GM18517 (cell line): ENCODE results near the gene SMOC2.

ENCODE experiments used
- ATAC-seq: cut with Tn5 transposase; IDR thresholded peaks from one replicate; pipeline ENCODE4 v1.9.1; 2021; ENCODE audit warnings: mild to moderate bottlenecking, moderate library complexity; ENCODE audit not compliant: unreplicated experiment

The SMOC2 gene

DNA sequence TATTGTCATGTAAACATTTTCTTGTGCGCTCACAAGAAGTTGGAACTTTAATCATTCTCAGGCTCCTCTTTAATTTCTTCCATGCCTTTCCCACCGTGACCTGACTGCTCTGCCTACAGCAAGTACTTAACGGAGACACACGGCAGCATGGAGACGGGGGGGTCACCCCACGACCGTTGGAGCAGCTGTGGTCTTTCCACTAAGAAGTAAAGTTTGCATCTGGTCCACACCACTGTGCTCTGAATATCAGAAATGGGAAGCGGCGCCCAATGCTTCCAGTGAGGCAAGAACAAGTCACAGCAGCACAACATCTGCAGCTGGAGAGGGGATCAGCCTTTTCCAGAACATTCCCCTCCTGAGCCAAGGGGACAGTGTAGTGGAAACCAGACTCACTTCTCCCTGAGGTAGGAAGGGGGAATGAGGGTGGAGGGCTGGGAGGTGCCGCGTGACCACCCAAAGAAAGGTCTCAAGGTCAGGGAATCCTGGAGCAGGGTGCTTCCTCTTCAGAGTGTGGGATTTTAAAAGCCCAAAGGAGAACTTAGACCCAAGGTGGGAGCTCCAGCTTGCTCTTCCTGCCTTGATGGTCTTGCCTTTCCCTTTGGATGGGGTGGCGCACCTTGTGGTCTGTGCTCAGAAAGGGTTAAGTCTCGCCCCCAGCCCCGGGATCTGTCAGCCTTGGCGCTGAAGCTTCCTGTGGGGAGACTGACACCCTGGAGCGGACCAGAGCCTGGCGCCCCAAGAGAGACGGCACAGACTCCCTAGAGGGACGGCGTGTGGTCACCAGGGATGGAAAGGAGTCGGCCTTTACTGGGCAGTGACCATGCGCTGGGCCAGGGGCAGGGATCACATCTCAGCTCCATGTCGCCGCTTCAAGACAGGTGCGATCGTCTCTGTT, 25.6 kb upstream of the SMOC2 start:
- ATAC-seq, result no peak

DNA sequence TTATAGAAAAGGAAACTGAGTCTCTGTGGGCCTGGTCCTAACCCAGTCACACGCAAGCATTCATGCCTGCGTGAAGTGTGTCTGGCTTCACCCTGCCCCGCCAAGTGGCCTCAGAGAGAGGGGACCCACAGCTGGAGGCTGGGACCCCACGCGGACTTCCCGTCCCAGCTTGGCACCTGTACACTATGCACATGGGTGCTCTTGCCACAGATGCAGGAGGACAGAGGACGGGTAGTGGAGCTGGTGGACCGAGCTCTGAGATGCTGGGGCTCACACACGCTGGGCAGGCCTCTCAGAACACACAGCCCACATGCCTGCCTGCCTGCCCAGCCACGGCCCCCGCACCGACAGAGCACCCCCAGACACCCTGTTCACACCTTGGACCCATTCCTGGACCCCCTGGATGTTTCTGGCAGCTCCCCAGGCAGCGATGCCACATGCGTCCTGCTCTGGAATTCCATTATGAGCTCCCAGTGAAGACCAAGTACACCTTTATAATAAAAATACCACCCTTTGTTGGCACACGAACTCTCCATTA, 24.9 kb upstream of the SMOC2 start:
- no peak for ATAC-seq

DNA sequence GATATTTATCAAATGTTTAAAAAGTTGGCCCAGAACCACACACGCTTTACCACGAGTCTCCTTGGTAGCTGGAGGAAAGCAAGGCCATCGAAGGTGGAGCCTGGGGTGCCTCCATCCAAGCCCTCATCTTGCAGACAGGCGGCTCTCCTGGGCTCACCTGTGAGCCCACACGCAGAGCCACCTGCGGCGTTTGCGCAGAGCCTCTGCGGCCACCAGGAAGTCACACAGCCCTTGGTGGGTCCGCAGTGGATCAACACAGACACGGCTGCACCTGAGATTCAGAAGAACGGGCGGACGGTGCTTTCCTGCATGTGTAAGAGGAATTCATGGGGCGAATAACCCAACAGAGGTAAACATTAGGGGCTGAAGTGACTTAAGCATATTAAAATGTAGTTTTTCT, 24.5 kb upstream of the SMOC2 start:
- no peak for ATAC-seq

DNA sequence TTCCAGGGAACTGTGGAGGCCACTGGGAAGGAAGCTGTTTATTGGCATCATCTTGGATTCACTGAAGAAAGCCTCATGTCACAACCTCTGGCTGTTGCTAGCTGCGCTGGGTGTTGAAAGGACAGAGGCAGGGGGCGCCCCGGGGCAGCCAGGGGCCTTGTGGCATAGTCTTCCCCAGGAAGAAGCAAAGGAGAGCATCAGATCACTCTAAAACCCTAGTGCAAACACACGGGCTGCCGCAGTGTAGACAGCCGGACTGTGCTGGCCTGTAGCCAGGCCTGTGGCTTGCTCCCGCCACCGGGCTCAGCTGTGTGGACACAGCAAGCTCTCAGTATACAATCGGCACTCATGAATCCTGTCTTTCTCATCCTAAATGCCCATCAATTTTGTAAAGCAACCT, 23.8 kb upstream of the SMOC2 start:
- ATAC-seq, result no peak

DNA sequence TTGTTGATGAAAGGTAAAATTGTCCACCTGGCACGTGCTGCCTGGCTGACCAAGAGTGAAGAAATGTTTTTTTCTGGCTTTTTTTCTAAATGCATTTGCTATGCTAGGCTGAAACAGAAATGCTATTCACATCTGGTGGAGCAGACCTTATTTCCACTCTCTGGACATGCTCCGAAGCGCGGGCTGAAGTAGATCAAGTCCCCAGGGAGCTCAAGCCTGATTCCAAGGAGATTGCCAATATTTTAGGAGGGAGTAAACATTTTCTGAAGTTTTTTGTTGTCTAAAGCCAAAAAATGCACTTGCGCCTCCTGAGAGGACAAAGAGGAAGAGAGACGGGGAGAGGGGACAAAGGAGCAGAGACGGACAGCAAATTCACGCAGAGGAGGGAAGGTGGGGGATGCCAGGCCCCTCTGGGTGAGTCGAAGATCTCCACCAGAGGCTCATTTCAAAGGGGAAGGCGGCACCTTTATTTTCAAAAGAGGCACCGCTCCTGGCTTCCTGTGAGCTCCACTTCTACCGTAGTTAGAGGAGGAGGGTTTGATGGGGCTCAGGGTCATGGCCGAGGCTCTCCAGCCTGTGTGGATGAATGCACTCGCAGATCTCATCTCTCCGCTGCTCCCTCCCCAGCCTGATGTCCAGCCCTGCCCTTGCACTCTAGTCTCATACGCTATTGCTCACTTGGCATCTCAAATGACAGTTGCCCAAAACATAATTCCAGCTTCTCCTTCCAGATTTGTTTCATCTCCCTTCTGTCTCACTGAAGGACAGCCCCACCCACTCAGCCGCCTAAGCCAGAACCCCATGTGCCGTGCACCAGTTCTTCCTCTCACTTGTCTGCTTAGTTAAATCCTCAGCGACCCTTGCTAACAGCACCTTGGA, 23.1 kb upstream of the SMOC2 start:
- ATAC-seq, result no peak

DNA sequence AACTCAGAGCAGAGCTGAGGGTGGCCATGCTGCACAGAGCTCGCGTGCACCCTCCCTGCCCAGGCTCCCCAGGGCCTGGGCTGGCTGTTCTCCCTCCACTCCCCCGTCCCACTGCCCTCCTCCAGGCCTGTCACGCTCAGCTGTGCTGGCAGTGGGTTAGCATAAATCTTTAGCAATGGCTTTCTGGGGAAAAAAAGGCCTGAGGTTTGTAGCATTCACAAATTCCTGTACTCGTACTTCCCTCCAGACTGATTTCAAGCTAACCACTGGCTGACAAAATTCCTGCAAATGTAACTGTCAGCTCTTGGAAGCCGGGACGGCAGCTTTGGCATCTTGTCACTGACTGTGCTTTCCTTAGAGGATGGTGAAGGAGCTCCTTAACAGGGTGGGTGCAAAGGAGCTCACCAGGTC, 22.3 kb upstream of the SMOC2 start:
- ATAC-seq, result no peak

DNA sequence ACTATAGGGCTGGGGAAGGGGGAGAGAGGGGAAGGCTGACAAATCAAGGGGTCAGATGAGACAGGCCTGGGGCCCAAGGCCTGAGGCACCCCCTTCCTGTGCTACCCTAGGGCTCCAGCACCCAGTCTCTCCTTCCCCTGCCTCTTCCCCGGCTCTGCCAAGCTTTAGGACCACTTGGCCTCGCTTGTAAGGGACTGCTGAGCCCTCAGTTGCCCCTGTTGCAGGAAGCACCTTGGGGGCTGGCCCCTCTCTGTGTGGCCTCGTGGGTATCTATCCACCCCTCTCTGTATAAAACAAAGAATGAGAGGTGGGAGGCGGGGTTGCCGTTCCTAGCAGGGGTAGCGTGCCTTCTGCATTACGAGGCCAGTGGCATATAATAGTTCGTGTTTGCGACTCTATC, 21.4 kb upstream of the SMOC2 start:
- no peak for ATAC-seq

DNA sequence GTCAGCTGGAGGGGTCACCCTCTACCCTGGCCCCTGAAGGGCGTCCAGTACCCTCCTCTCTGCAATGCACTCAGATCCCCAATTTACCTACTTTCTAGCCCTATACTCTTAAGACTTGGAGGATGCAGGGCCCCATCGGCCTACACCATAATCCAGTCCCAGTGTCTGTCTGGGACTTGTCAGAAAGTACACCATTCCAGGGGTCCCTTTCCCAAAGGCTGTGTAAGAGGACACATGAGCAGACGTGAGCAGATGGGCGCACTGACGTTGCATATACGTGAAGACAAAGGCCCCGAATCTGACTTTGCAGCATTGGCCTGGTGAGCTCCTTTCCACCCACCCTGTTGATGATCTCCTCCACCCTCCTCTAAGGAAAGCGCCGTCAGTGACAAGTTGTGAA, 20.9 kb upstream of the SMOC2 start:
- ATAC-seq, result no peak

DNA sequence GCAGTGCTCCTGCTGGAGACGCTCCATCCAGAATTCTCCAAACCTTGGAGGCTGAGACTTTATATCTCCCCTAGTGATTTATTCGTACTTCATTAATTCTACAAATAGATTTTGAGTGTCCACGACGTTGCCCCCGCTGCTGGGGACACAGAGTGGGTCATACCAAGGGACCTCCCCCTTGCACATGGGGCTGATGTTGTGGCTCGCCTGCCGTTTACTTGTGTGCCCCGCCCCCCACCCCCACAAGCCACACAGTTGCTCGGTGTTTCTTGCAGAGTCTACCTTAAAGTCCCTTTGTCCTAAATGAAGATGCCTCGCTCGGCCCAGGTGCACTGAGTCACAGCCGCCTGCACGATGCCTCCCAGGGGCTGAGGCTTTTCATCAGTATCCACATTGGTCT, 20.3 kb upstream of the SMOC2 start:
- no peak for ATAC-seq

DNA sequence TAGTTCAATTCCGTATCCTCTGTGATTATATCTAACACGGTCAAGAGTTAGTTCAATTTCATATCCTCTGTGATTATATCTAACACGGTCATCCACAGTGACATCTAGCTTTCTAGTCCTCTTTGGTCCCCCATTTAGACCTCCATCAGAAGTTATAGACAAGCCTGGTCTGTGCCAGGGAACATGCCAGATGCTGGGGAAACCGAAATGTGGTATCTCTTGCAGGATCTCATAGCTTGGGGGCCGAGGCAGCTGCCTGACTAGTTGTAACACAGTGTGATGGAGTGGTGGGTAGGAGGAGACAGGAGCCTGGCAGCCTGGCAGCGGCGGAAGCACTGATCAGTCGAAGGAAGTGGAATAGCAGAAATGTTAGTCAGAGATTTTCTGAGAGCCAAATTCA, 13.8 kb upstream of the SMOC2 start:
- ATAC-seq, result no peak

DNA sequence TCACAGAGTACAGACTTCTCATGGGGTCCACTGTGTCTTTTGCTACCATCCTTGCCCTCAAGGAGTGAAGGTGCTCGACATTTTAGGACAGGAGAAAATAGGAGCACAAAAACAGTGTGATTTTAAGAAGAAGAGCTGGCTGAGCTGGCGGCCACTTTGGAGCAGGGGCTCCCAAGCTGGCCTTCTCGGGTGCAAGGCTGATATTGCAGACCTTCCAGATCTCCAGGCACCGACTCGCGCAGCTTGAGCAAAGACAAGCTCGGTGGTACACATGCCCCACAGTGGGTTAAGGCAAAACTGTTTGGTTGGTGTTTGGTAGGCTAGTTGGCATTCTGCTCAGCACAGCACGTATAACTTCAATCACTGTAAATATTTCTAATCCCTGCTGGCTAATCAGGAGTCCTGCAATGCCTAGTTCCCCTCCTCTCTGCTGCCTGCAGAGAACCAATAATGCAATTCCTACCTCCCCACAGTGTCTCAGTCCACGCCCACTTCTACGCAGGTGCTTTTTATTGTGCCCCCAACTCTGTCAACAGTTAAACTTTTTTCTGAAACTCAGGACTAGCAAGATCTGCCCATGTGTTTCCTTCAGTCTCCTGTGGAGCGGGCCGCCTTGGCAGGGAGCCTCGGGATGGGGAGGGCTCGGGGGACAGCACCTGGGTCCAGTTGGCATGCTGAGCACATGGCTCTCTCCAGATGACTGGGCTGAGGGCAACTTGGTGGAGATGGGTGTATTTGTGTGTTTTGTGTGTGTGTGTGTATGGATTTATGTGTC, 12.7 kb upstream of the SMOC2 start:
- ATAC-seq, result no peak

DNA sequence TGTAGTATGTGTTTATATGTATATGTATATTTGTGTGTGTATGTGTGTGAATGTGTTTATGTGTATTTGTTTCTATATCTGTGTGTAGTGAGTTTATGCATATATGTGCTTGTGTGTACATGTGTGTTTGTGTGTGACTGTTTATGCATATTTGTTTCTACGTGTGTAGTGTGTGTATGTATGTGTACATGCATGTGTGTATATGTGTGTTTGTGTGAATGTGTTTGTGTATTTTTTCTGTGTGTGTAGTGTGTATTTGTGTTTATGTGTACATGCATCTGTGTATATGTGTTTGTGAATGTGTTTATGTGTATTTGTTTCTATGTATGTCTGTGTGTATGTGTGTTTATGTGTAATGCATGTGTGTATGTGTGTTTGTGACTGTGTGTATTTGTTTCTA, 12.1 kb upstream of the SMOC2 start:
- no peak for ATAC-seq

DNA sequence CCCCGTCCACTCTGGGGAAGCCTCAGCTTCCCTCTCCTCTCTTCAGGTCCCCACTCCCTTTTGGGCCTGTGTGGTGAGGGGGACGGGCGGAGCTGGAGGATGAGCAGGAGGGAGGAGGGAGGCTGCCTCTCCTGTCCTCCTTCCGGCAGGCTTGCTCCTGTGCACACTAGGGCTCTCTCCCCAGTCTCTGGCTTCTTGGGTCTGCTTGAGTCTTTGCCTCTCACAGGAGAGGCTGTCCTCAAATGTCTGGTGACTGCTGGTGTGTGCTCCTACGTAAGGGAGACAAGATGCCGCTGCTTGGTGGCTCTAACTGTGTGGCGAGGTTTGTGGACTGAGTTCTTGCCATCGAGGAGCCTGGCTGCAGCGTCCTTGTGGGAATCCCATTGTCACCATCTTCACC, 8.8 kb upstream of the SMOC2 start:
- no peak for ATAC-seq

DNA sequence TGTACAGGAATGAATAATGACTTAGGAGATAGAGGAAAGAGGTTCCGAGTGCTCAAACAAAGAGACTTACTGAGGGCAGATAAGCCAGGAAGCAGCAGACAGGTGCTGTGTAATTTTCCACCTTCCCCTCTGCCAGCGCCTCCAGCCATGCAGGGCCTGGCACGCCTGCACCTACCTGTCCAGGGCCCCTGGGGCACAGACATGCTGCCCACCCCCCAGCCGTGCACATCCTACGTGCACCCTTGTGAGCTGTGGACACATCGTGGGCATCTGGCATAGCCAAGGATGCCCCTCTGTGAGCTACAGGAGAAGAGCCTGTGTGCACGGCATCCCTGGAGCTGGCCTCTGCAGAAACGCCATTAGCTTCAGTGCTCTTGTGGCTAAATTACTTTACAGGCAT, 7.1 kb upstream of the SMOC2 start:
- ATAC-seq, result no peak

DNA sequence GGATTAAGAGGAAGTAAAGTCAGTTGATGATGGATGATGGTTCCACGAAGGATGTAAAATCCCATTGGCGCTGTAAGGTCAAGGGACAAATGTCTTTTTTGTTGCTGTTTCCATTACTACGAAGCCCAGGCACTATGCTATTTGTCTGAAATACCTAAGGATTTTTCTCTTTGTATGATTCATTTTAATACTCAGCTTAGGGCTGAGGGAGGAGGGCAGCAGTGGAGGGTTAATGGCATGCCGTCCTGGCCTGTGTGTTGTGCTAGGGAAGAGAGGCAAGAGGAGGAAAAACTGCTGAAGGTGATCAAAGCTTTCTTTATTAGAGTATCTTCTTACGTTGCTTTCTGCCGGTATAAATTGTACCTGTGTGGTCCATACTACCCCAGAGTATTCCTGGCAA, 6.5 kb upstream of the SMOC2 start:
- ATAC-seq, result no peak

DNA sequence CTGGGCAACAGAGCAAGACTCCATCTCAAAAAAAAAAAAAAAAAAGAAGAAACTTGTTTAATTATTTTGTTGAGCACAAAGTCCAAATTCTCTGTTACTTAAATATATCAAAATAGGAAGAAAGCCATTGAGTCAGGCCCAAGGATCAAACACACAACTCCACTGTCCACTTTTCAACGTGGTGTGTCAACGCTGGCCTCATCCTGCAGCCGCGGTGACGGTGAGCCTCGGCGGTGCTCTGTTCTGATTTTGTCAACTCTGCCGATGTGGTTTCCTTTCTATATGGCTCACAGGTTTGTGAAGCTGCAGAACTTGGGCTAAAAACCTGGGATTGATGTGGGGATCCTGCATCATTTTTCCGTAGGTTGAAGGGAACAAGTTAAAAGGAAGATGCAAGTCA, 3.2 kb upstream of the SMOC2 start:
- ATAC-seq, result no peak

DNA sequence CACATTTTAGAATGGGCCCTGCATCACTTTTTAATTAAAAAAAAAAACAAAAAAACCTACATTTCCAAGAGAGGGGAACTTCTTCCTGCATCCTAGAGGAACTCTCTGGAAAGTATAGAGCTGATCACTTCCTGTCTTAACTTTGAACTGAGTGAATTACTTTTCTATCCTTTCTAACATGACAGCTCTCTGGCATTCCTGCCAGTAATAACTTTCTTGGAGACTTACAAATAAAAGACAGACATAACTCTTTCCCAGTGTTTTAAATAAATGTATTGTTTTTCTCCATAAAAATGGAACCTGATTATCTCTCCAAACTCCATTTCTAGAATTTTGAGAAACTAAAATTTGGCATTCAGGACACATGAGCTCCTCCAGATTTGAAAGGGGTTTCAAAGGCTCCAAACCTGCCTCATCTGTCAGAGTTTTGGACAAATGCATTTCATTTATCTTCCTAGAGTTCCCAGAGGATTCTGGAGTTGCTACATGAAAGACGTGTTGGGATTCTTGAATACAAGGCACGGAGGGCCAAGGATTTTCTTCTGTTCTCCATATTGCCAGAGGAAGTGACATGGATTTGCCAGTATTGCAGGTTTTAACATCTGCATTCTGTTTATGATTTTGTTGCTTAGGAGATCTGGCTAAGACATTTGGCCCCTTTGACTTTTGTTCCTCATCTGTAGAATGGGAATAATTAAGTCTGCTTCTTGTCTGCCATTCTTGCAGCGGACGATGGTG, 2.0 kb upstream of the SMOC2 start:
- ATAC-seq, result no peak

DNA sequence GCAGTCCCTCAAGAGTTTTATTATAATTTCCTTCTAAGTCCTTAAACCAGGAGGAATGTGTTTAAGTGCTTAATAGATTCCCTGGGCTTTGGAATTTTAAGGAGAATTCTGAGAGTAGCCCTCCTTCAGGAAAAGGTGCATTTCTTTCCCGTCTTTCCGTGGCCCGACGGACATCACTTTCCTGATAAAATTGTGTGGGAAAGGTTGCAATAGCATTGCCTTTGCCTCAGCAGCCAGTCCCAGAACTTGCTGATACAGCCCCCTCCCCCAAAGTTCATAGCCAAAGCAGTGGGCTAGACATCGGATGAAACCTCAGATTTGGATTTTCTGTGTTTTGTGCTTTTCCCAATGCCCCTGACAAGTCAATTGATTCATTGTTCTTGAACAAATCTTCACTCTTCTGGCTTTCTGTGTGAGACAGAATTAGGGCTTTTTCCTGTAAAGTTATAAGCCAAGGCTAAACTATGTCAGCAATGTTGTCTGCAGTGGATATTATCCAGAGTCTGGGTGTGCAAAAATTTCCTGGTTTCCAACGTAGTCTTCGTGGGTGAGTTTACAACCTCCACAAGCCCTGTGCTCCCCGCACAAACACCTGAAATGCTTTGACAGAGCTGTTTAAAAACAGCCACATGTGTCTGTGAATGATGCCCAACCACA, 1.1 kb upstream of the SMOC2 start:
- ATAC-seq, result no peak

DNA sequence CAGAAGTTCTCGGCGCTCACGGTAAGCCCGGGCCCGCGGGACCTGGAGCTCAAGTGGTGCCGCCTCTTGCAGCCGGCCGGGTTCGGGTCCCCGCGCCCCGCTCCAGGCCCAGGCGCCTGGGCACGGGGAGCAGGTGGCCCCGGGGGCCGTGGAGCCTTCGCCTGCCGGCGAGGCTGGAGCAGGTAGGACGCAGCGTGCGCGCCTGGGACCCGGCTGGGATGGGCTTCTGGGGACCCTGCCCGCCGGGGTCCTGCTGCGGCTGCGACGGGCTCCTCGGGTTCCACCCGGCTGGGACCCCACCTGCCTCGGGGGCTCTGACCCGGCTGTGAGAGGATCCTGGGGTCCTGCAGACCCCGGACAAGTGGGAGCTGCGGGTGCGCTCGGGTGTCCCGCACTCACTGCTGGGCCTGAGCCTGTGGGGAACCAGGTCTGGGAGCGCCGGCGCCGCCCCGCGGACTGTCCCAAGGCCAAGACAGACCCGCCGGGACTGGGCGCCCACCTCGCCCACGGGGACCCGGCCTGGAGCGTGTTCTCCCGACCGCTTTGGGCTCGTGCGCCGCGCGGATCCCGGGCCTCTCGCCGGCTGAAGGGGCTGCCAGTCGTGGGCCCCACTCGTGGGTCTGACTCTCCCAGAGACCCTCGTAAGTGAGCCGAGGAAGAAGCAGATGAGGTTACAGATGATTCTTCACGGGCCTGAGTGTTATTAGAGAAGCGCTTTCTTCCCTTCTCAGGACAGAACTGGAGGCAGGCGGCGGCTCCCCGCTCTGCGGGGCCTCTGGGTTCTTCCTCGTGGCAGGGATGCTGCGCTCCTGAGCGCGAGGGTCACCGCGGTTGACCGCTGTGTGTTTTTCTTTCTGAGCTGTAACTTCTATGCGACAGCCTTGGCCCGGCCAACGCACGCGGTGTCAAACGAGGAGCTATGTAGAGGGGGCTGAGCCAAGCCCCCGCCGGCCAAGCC, 729 bp downstream of the SMOC2 start:
- ATAC-seq, result no peak
